HG03135 (cell line): ENCODE results near the gene RB1.

ENCODE experiments used
- ATAC-seq: cut with Tn5 transposase; IDR thresholded peaks from one replicate; pipeline ENCODE4 v1.9.1; 2021; ENCODE audit warnings: mild to moderate bottlenecking, moderate library complexity; ENCODE audit not compliant: unreplicated experiment

RB1 gene

GRCh38 chr13:48303359-48304142 is at the start of gene RB1:
Gene RB1 (plus strand): TSS chr13:48303751. CDS start chr13:48303913, 162 bp downstream.
- ATAC-seq: peak; percentile 73

GRCh38 chr13:48253849-48254248 is 49.7 kb upstream of the RB1 start:
- no peak for ATAC-seq

GRCh38 chr13:48255090-48255489 is 48.5 kb upstream of the RB1 start:
- ATAC-seq: no peak

GRCh38 chr13:48255954-48256353 is 47.6 kb upstream of the RB1 start:
- ATAC-seq: no peak

- ATAC-seq: no peak
Observed at GRCh38 chr13:48258002-48258401, 45.5 kb upstream of the RB1 start.

GRCh38 chr13:48258430-48258829 is 45.1 kb upstream of the RB1 start:
- no peak for ATAC-seq

GRCh38 chr13:48260970-48261369 is 42.6 kb upstream of the RB1 start:
- no peak for ATAC-seq

GRCh38 chr13:48263196-48263595 is 40.4 kb upstream of the RB1 start:
- ATAC-seq: no peak

- ATAC-seq: no peak
Observed at GRCh38 chr13:48264058-48264457, 39.5 kb upstream of the RB1 start.

- ATAC-seq: no peak
Observed at GRCh38 chr13:48265217-48265815, 38.2 kb upstream of the RB1 start.

- no peak for ATAC-seq
Observed at GRCh38 chr13:48266150-48266549, 37.4 kb upstream of the RB1 start.

- ATAC-seq: no peak
Observed at GRCh38 chr13:48266701-48267639, 36.6 kb upstream of the RB1 start.

- ATAC-seq: no peak
Observed at GRCh38 chr13:48268019-48268418, 35.5 kb upstream of the RB1 start.

GRCh38 chr13:48273346-48273745 is 30.2 kb upstream of the RB1 start:
- ATAC-seq: no peak

- ATAC-seq: no peak
Observed at GRCh38 chr13:48275507-48275906, 28.0 kb upstream of the RB1 start.

- ATAC-seq: no peak
Observed at GRCh38 chr13:48278806-48279205, 24.7 kb upstream of the RB1 start.

GRCh38 chr13:48281556-48281955 is 22.0 kb upstream of the RB1 start:
- no peak for ATAC-seq

GRCh38 chr13:48291730-48292129 is 11.8 kb upstream of the RB1 start:
- ATAC-seq: no peak

GRCh38 chr13:48292650-48293049 is 10.9 kb upstream of the RB1 start:
- no peak for ATAC-seq

GRCh38 chr13:48294653-48295052 is 8.9 kb upstream of the RB1 start:
- ATAC-seq: no peak

- no peak for ATAC-seq
Observed at GRCh38 chr13:48295271-48295670, 8.3 kb upstream of the RB1 start.
